HepG2 (cell line): ENCODE measurements around the gene LDB2.

Experiments
- ZNF205 ChIP-seq: IDR thresholded peaks from 2 replicates; pipeline ENCODE4 v1.6.1; 2018; ENCODE audit warnings: missing biosample characterization, missing genetic modification reagents
- TF ChIP-seq, protein P1 (sequence below): sonication (generic); formaldehyde crosslinking; IDR thresholded peaks from 2 replicates; pipeline ENCODE4 v1.5.0; 2020; ENCODE audit warnings: mild to moderate bottlenecking, missing genetic modification reagents, moderate library complexity
- TF ChIP-seq, protein P2 (sequence below): sonication (generic); formaldehyde crosslinking; IDR thresholded peaks from 2 replicates; pipeline ENCODE4 v1.9.0; 2022; ENCODE audit warnings: missing genetic modification reagents, mild to moderate bottlenecking, borderline replicate concordance
- TF ChIP-seq, protein P3 (sequence below): sonication (generic); formaldehyde crosslinking; IDR thresholded peaks from 2 replicates; pipeline ENCODE4 v1.4.0; 2020; ENCODE audit warnings: missing genetic modification reagents

DNA sequence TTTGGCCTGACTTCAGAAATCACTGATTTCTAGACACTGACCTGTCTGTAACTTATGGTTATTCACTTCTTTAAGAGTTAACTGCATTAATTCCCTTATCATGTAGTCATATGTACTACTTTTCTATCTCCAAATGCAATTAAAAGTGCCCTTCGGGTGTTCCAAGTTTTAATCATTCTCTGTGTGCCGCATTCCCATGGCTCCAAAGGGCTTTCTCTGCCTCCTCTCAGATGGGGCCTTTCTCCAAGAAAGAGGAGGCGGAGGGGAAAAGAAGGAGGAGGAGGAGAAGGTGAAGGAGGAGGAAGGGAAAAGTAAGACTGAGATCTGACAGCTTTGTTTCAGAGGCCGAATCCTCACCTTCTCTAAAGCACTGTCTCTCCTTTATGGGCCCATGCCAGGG lies 325.8 kb downstream of the LDB2 start:
- TF ChIP-seq ZNF205 (CRISPR knock-in tag) = no peak
- TF ChIP-seq, protein P1, sequence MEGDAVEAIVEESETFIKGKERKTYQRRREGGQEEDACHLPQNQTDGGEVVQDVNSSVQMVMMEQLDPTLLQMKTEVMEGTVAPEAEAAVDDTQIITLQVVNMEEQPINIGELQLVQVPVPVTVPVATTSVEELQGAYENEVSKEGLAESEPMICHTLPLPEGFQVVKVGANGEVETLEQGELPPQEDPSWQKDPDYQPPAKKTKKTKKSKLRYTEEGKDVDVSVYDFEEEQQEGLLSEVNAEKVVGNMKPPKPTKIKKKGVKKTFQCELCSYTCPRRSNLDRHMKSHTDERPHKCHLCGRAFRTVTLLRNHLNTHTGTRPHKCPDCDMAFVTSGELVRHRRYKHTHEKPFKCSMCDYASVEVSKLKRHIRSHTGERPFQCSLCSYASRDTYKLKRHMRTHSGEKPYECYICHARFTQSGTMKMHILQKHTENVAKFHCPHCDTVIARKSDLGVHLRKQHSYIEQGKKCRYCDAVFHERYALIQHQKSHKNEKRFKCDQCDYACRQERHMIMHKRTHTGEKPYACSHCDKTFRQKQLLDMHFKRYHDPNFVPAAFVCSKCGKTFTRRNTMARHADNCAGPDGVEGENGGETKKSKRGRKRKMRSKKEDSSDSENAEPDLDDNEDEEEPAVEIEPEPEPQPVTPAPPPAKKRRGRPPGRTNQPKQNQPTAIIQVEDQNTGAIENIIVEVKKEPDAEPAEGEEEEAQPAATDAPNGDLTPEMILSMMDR (CRISPR knock-in tag) = no peak
- TF ChIP-seq, protein P2, sequence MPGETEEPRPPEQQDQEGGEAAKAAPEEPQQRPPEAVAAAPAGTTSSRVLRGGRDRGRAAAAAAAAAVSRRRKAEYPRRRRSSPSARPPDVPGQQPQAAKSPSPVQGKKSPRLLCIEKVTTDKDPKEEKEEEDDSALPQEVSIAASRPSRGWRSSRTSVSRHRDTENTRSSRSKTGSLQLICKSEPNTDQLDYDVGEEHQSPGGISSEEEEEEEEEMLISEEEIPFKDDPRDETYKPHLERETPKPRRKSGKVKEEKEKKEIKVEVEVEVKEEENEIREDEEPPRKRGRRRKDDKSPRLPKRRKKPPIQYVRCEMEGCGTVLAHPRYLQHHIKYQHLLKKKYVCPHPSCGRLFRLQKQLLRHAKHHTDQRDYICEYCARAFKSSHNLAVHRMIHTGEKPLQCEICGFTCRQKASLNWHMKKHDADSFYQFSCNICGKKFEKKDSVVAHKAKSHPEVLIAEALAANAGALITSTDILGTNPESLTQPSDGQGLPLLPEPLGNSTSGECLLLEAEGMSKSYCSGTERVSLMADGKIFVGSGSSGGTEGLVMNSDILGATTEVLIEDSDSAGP (CRISPR knock-in tag) = no peak
- TF ChIP-seq, protein P3, sequence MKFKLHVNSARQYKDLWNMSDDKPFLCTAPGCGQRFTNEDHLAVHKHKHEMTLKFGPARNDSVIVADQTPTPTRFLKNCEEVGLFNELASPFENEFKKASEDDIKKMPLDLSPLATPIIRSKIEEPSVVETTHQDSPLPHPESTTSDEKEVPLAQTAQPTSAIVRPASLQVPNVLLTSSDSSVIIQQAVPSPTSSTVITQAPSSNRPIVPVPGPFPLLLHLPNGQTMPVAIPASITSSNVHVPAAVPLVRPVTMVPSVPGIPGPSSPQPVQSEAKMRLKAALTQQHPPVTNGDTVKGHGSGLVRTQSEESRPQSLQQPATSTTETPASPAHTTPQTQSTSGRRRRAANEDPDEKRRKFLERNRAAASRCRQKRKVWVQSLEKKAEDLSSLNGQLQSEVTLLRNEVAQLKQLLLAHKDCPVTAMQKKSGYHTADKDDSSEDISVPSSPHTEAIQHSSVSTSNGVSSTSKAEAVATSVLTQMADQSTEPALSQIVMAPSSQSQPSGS (CRISPR knock-in tag) = no peak
